ENCODE results near the gene ACKR2. TPM values are rescaled to one million over a fixed set of nuclear protein-coding genes. Genes with fewer than 3 reads are reported as not detected.
A peak's percentile ranks its signal among the peaks of the same experiment; 100 is the strongest.

Gene ACKR2
- total and polyA plus RNA-seq, 2 of the 13 experiments (the other 11 are each of a cell fraction or from before 2014, with no cell fraction given) = 1.1 to 1.9 TPM

DNA sequence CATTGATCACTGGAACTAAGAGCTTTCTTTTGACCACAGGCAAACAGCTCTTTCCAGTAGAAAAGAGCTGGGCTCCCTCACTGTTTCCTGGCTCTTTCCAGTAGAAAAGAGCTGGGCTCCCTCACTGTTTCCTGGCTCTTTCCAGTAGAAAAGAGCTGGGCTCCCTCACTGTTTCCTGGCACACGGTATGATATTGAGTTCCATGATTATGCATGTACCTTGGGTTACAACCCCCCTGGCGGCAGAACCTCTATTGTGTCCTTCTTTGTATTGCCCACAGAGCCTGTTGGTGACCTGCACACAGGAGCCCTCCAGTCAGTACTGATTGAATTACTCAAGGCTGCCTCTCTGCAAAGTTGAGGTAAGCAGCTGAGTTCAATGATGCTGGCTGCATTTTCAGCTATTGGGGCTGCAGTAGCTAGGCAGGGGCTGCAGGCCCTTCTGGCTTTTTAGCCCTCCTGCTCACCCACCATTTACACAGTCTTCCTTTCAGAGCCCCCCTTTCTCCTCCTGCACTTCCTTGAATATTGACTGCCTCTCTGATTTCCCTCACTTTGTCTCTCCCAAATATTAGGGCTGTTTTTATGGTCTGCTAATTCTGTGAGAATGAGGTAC, 10.2 kb downstream of the ACKR2 start (continued):
- TF ChIP-seq ZNF687 (CRISPR knock-in tag; IDR thresholded peaks at IDR 0.05) = no peak
- TF ChIP-seq, protein P1, sequence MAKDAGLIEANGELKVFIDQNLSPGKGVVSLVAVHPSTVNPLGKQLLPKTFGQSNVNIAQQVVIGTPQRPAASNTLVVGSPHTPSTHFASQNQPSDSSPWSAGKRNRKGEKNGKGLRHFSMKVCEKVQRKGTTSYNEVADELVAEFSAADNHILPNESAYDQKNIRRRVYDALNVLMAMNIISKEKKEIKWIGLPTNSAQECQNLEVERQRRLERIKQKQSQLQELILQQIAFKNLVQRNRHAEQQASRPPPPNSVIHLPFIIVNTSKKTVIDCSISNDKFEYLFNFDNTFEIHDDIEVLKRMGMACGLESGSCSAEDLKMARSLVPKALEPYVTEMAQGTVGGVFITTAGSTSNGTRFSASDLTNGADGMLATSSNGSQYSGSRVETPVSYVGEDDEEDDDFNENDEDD (CRISPR knock-in tag; IDR thresholded peaks at IDR 0.05; ENCODE audit: borderline replicate concordance) = no peak
- peak; percentile 63 for TF ChIP-seq ZNF644 (CRISPR knock-in tag; IDR thresholded peaks at IDR 0.05; ENCODE audit: low read depth)
- no peak for TF ChIP-seq RELA (CRISPR knock-in tag; IDR thresholded peaks at IDR 0.05)
- TF ChIP-seq FOXJ3 (CRISPR knock-in tag; IDR thresholded peaks at IDR 0.05; ENCODE audit: borderline replicate concordance) = 0 out of 2 replicates have a peak, but pooled peaks have one; percentile 40
- no peak for TF ChIP-seq ZKSCAN5 (CRISPR knock-in tag; IDR thresholded peaks at IDR 0.05)
- TF ChIP-seq RNF2 (conservative IDR thresholded peaks at IDR 0.05; ENCODE audit: low read depth) = no peak
- TF ChIP-seq HMGXB4 (CRISPR knock-in tag; IDR thresholded peaks at IDR 0.05; ENCODE audit: borderline replicate concordance in 1 of 2, low read depth in 1 of 2) = no peak
- TF ChIP-seq HNRNPK (IDR thresholded peaks at IDR 0.05; ENCODE audit: low read depth, low read length, poor library complexity, severe bottlenecking) = no peak
- no peak for TF ChIP-seq MYC (CRISPR knock-in tag; IDR thresholded peaks at IDR 0.05; ENCODE audit: borderline replicate concordance)
- no peak for TF ChIP-seq GATA4 (IDR thresholded peaks at IDR 0.05; ENCODE audit: borderline replicate concordance, low read depth)
- no peak for TF ChIP-seq GLMP (CRISPR knock-in tag; IDR thresholded peaks at IDR 0.05; ENCODE audit: borderline replicate concordance)
- no peak for TF ChIP-seq SMARCC2 (IDR thresholded peaks at IDR 0.05)
- TF ChIP-seq AHDC1 (CRISPR knock-in tag; IDR thresholded peaks at IDR 0.05; ENCODE audit: borderline replicate concordance) = 0 out of 2 replicates have a peak, but pooled peaks have one; percentile 48
